ENCODE results near the gene PDX1.

The PDX1 gene

GRCh38 chr13:27933580-27934328 is 14.0 kb downstream of the PDX1 start:
- in situ Hi-C loops (cut with HindIII; ENCODE audit: low sequenced_read_pairs), result no loop called here

GRCh38 chr13:27942972-27943371 is 23.2 kb downstream of the PDX1 start:
- TF ChIP-seq CTCF (IDR thresholded peaks at IDR 0.05; ENCODE audit: low read depth, low read length, missing control alignments), result no peak
- in situ Hi-C loops (cut with HindIII; ENCODE audit: low sequenced_read_pairs), result no loop called here
- DNase-seq (ENCODE audit: low read depth), result no peak
- H3K4me3 ChIP-seq (ENCODE audit: low read depth, low read length), result no peak overlapping the region

More at GRCh38 chr13:27933580-27934328, 14.0 kb downstream of the PDX1 start:
- TF ChIP-seq CTCF (IDR thresholded peaks at IDR 0.05; ENCODE audit: low read depth, low read length, missing control alignments), result no peak
- no peak for DNase-seq (ENCODE audit: low read depth)
- H3K4me3 ChIP-seq (ENCODE audit: low read depth, low read length), result no peak overlapping the region

- no peak for DNase-seq (ENCODE audit: low read depth)
- H3K4me3 ChIP-seq (ENCODE audit: low read depth, low read length), result peak overlapping the region; percentile 29
- in situ Hi-C loops (cut with HindIII; ENCODE audit: low sequenced_read_pairs), result loop anchor here (25.0 kb wide), 1 partner anchor 116 kb away; no protein-coding TSS in a partner anchor
- no peak for TF ChIP-seq CTCF (IDR thresholded peaks at IDR 0.05; ENCODE audit: low read depth, low read length, missing control alignments)
Observed at GRCh38 chr13:27952876-27953675, 33.3 kb downstream of the PDX1 start.

GRCh38 chr13:27953676-27954405 is 34.0 kb downstream of the PDX1 start:
- DNase-seq (ENCODE audit: low read depth), result peak; percentile 11
- peak; percentile 74 for TF ChIP-seq CTCF (IDR thresholded peaks at IDR 0.05; ENCODE audit: low read depth, low read length, missing control alignments)
- in situ Hi-C loops (cut with HindIII; ENCODE audit: low sequenced_read_pairs), result loop anchor here (25.0 kb wide), 1 partner anchor 117 kb away; no protein-coding TSS in a partner anchor
- peak overlapping the region; percentile 29 for H3K4me3 ChIP-seq (ENCODE audit: low read depth, low read length)

GRCh38 chr13:27954406-27954851 is 34.6 kb downstream of the PDX1 start:
- DNase-seq (ENCODE audit: low read depth), result no peak
- H3K4me3 ChIP-seq (ENCODE audit: low read depth, low read length), result peak overlapping the region; percentile 29
- in situ Hi-C loops (cut with HindIII; ENCODE audit: low sequenced_read_pairs), result loop anchor here (25.0 kb wide), 1 partner anchor 117 kb away; no protein-coding TSS in a partner anchor
- TF ChIP-seq CTCF (IDR thresholded peaks at IDR 0.05; ENCODE audit: low read depth, low read length, missing control alignments), result no peak

Measured in astrocyte of the cerebellum (primary cell).